Ovary (tissue), 9 donors: ENCODE data around the gene MTHFD1L. TPM values are rescaled to one million over a fixed set of nuclear protein-coding genes. Genes with fewer than 3 reads are reported as not detected.

Experiments used
- DNase-seq, 5 donors: peaks; one replicate each; pipeline ENCODE4 v3.0.0-alpha.2; 2019 to 2020
- H3K27ac ChIP-seq, 2 donors: fragments of 200-600 bp; one replicate each; pipeline versions ENCODE4 v1.5.1 to v1.8.0; 2019 to 2022
- H3K27me3 ChIP-seq: fragments of 200-600 bp; one replicate; pipeline ENCODE4 v1.8.0; 2022
- H3K36me3 ChIP-seq: fragments of 200-600 bp; sonication (generic); one replicate; pipeline ENCODE4 v1.5.1; 2019
- H3K4me1 ChIP-seq: one replicate; pipeline ENCODE4 v1.8.1; 2013; ENCODE audit warnings: mild to moderate bottlenecking, moderate library complexity; ENCODE audit not compliant: insufficient read depth
- H3K4me3 ChIP-seq: fragments of 200-600 bp; sonication (generic); one replicate; pipeline ENCODE4 v1.5.1; 2017
- H3K9me3 ChIP-seq, 2 donors: fragments of 200-600 bp in 1 of 2; sonication (generic) in 1 of 2; one replicate each; pipeline versions ENCODE4 v1.5.1 to v1.8.1; 2013 to 2019; ENCODE audit warnings: mild to moderate bottlenecking in 1 of 2, moderate library complexity in 1 of 2
- CTCF ChIP-seq, 3 donors: fragments of 450-650 bp in 2 of 3; fragments of 200-600 bp in 1 of 3; IDR thresholded peaks; one replicate each; pipeline versions ENCODE4 v1.5.1 to v1.8.0; 2016 to 2022; ENCODE audit warnings: antibody characterized with exemption in 3 of 3, mild to moderate bottlenecking in 1 of 3
- EP300 ChIP-seq: sonication (generic); formaldehyde crosslinking; IDR thresholded peaks from one replicate; pipeline ENCODE4 v1.6.1; 2017; ENCODE audit warnings: antibody characterized with exemption
- POLR2A ChIP-seq: fragments of 450-650 bp; IDR thresholded peaks from one replicate; pipeline ENCODE4 v1.6.1; 2017; ENCODE audit warnings: antibody characterized with exemption, mild to moderate bottlenecking, moderate library complexity
- WGBS, 3 donors: extraction: QIAGEN DNeasy Blood & Tissue Kit in 1 of 3; methylation state at CpG; one replicate each; pipeline versions ENCODE4 v1.1.5 to v1.1.7; 2013 to 2017; 5-methylcytosine and 5-hydroxymethylcytosine counted together
- intact Hi-C, 4 donors: fragments of 100-400 bp; cut with DNase I; formaldehyde crosslinking; loops; one replicate each; pipeline versions ENCODE4 v1.11.0 to v1.15.1; 2022 to 2023
- polyA plus RNA-seq, 2 donors: library from polyadenylated mRNA; stranded (reverse); fragments of 200-250 nt in 1 of 2; fragments of 350-450 nt in 1 of 2; fragmentation: Illumina TruSeq in 1 of 2; extraction: RNeasy Lipid Tissue Mini Kit (QIAGEN cat#74804) in 1 of 2; gene quantifications; one replicate each; pipeline ENCODE4 v1.2.3, GENCODE V29; 2013 to 2014
- total RNA-seq, 7 donors: library from RNA; depleted of rRNA in 2 of 7; stranded (reverse); fragments of >200 nt in 2 of 7; fragmentation: NEBNext Ultra II Directional in 3 of 7; extraction: Animal tissue kit (Norgen Biotek cat#: 25700) in 3 of 7; gene quantifications; one replicate each; pipeline versions ENCODE4 v1.1.0 to v1.2.4, GENCODE V29; 2016 to 2023
- donor health status: DM: no; HTN: no; CAD: no; lungs with moderate emphysema.
- donor health status: DM: no; HTN: no; CAD: no.
- donor health status: Bipolar disorder and iron deficiency.
- donor health status: DM: yes; HTN: yes; CAD: no.
- donor health status: DM: no; HTN: no; CAD: no.
- donor health status: DM: yes; HTN: yes; CAD: no.

The MTHFD1L gene
- total and polyA plus RNA-seq, 9 donors, result 13.0 to 91.1 (median 23.6) TPM

- TF ChIP-seq CTCF (IDR thresholded peaks at IDR 0.05) (no peak), POLR2A (no peak), EP300 (no peak)
- no peak for DNase-seq
- 24 to 32% (median 29%) methylated on average over 6 of the region's 6 CpGs for WGBS, 3 donors
- Histone ChIP-seq H3K4me1 (peaks cover 16% of the 10 kb centered on the region), H3K27me3 (no peaks in the 10 kb centered on the region), H3K4me3 (no peak overlapping the region), H3K9me3 (no peaks in the 10 kb centered on the region), H3K27ac (peak overlapping the region; percentile 33 to 67), H3K36me3 (no peaks in the 10 kb centered on the region)
- intact Hi-C loops, result no loop called here
These were observed 235.8 kb downstream of the MTHFD1L start for GRCh38 chr6:151101161-151101815.

GRCh38 chr6:151101816-151102694 lies 236.6 kb downstream of the MTHFD1L start:
- intact Hi-C loops, result no loop called here
- Histone ChIP-seq H3K27me3 (no peaks in the 10 kb centered on the region), H3K27ac (peak overlapping the region; percentile 33 to 67), H3K4me3 (no peak overlapping the region), H3K4me1 (peaks cover 13% of the 10 kb centered on the region), H3K9me3 (no peaks in the 10 kb centered on the region), H3K36me3 (no peaks in the 10 kb centered on the region)
- DNase-seq, result no peak
- TF ChIP-seq EP300 (no peak), POLR2A (no peak), CTCF (IDR thresholded peaks at IDR 0.05) (no peak)
- WGBS, 3 donors, result 55 to 77% (median 64%) methylated on average over 10 of the region's 10 CpGs

GRCh38 chr6:151103266-151103665 lies 237.8 kb downstream of the MTHFD1L start:
- no peak for DNase-seq
- WGBS, 3 donors, result 75 to 93% (median 76%) methylated on average over 4 of the region's 4 CpGs

More at GRCh38 chr6:151103266-151103665, 237.8 kb downstream of the MTHFD1L start:
- Histone ChIP-seq H3K9me3 (no peaks in the 10 kb centered on the region), H3K4me1 (peaks cover 16% of the 10 kb centered on the region), H3K36me3 (no peaks in the 10 kb centered on the region), H3K4me3 (no peak overlapping the region), H3K27ac (no peak overlapping the region), H3K27me3 (no peaks in the 10 kb centered on the region)
- TF ChIP-seq POLR2A (no peak), EP300 (no peak), CTCF (IDR thresholded peaks at IDR 0.05) (no peak)
- intact Hi-C loops, result no loop called here
